NCI-H1092 treated with DMSO at 0.1 percent for 48 hours (cell line): ENCODE results near the gene SH2D2A.
A peak's percentile ranks its signal among the peaks of the same experiment; 100 is the strongest.

Experiments used
- DNase-seq: peaks from one replicate; lab custom pipeline; 2025; lab: John Stamatoyannopoulos, UW

The SH2D2A gene

GRCh38 chr1:156816561-156817328, at the start of gene SH2D2A:
SH2D2A (minus strand) TSS chr1:156816848; CDS start chr1:156816708, 140 bp downstream.
- no peak for DNase-seq

GRCh38 chr1:156865865-156866248, 49.2 kb upstream of the SH2D2A start:
- no peak for DNase-seq

GRCh38 chr1:156865258-156865657, 48.6 kb upstream of the SH2D2A start:
- no peak for DNase-seq

- DNase-seq: no peak
Measured at GRCh38 chr1:156864796-156865195, 48.1 kb upstream of the SH2D2A start.

- no peak for DNase-seq
Measured at GRCh38 chr1:156863631-156864030, 47.0 kb upstream of the SH2D2A start.

- DNase-seq: no peak
Measured at GRCh38 chr1:156862997-156863599, 46.5 kb upstream of the SH2D2A start.

- DNase-seq: no peak
Measured at GRCh38 chr1:156862584-156862983, 45.9 kb upstream of the SH2D2A start.

- peak; percentile 60 for DNase-seq
Measured at GRCh38 chr1:156860628-156861423, 44.2 kb upstream of the SH2D2A start, which contains the start of gene NTRK1. NTRK1 (plus strand) TSS chr1:156860865; CDS start chr1:156860935, 70 bp downstream.

- peak; percentile 62 for DNase-seq
Measured at GRCh38 chr1:156860113-156860627, 43.5 kb upstream of the SH2D2A start.

GRCh38 chr1:156859523-156860112, 43.0 kb upstream of the SH2D2A start:
- DNase-seq: peak; percentile 60

GRCh38 chr1:156858959-156859522, 42.4 kb upstream of the SH2D2A start, which contains the start of gene INSRR:
INSRR (minus strand) TSS chr1:156859117; CDS start chr1:156858621, 496 bp downstream.
- DNase-seq: peak; percentile 62

- peak; percentile 56 for DNase-seq
Measured at GRCh38 chr1:156858555-156858956, 41.9 kb upstream of the SH2D2A start.

GRCh38 chr1:156857532-156857931, 40.9 kb upstream of the SH2D2A start:
- no peak for DNase-seq

- no peak for DNase-seq
Measured at GRCh38 chr1:156856282-156856785, 39.7 kb upstream of the SH2D2A start.

GRCh38 chr1:156854634-156855033, 38.0 kb upstream of the SH2D2A start:
- DNase-seq: no peak

GRCh38 chr1:156853761-156854160, 37.1 kb upstream of the SH2D2A start:
- no peak for DNase-seq

GRCh38 chr1:156852418-156852874, 35.8 kb upstream of the SH2D2A start:
- peak; percentile 97 for DNase-seq

- peak; percentile 82 for DNase-seq
Measured at GRCh38 chr1:156851779-156852417, 35.2 kb upstream of the SH2D2A start.

- DNase-seq: no peak
Measured at GRCh38 chr1:156849151-156849496, 32.5 kb upstream of the SH2D2A start.

GRCh38 chr1:156848461-156849150, 32.0 kb upstream of the SH2D2A start:
- DNase-seq: no peak
